HPDE6-E6E7 (cell line): ENCODE measurements around the gene GPC5.

Experiments used
- DNase-seq: peaks from one replicate; pipeline ENCODE4 v3.0.0; 2011; ENCODE audit warnings: missing footprints; ENCODE audit errors: extremely low spot score

The GPC5 gene

DNA sequence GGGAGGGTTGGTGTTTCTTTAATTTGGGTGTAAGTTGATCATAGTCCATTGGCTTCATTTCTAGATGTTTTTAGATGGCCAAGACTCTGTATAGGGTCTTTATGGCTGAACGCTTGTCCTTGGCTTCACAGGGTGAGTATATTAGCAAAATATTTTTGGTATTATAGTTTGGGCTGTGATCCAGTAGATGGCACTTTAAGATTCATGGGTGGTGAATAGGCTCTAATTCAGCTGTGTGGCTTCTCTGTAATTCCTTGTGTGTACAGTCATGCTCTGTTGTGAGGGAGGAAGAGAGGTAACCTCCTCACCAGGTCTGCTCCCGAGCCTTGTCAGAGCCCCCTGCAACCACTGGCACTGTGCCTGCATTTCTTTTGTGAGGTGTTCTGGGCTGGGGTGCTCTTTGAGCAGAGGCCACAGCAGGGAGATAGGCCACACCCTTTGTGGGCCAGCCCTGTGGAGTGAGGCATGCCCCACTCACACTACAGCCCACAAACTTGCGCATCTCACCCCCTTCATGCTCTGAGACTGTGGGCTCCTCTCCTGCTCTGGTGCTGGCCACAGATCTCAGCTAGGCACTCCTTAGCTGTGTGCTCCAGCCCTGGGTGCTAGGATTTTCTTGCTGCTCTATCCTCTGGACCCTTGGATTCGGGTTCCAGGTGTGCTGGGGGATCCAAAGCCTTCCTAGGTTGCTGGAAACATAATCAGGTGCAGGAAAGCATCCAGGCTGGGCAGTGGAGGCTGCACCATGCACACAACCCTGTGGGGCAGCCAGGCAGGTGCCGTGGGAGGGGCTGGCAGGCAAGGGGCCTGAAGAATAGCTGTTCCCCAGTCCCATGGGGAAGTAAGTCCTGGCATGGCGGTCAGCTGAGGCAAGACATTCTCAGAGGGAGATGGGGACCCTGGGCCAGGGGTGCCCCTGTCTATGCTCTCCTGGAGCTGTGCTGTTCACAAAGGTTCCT lies 193.9 kb downstream of the GPC5 start:
- no peak for DNase-seq

DNA sequence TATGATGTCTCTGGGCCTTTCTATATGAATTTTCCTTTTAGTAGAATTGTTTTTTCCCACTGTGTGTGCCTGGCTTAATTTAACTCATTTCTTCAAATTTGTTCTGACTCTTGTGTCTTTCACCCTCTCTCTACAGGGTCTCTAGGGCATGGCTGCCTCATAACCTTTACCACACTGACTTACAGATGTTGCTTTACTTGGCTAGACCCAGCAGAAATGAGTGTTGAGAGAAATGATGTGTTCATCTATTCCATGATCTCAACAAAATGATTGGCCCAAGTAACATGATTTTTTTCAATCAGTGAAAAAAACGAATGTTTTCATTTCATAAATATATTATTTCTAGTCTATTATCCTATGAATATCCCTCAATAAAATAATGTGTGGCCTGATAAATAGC lies 195.0 kb downstream of the GPC5 start:
- no peak for DNase-seq

DNA sequence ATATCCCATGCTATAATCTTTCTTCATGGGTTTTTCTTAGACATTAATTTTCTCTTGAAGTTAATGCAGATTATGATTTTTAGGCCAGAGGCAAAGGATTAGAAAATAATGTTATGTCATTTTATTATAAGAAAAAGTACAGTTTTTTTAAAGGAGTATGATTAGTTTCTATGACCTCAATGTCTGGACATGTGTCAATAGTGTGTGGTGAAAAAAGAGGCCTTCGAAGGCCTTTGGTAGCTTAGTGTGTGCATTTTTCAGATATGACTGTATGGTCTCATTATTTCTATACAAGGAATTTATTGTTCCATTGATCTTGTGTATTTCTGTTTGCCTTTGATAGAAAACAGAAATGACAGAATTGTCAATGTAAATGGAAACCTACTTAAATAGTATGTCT lies 195.6 kb downstream of the GPC5 start:
- no peak for DNase-seq

DNA sequence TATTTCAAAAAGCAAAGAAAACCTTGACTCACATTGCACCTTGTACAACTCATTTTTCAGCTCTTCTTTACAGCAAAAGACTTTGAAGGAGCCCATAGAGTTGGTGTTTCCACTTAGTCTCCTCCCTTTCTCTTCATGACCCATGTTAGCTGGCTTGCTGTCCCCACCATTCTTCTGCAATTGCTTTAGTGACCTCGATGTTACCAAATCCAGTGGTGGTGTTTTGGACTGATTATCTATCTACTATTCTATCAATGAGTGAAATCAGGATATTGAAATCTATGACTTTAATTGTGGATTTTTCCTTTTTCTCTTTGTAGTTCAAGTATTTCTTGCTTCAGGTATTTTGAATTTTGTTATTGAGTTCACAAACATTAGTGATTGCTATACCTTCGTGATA lies 197.3 kb downstream of the GPC5 start:
- no peak for DNase-seq

DNA sequence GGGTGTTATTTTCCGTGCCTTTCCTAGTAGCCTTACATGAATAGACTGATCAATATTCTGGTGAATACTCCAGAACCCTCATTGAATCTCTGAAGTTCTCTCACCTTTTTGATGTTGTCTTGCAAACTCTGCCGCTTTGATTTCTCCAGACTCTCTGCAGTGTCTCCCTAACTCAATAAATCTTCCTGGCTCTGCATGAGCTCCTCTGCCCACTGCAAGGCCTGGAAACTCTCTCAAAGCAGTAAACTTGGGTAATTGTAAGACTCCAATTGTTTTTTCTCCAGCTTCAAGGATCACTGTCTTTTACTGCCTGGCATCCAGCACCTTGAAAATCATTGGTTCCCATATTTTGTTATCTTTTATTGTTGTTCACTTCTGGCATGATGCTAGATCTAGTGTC lies 198.4 kb downstream of the GPC5 start:
- no peak for DNase-seq

DNA sequence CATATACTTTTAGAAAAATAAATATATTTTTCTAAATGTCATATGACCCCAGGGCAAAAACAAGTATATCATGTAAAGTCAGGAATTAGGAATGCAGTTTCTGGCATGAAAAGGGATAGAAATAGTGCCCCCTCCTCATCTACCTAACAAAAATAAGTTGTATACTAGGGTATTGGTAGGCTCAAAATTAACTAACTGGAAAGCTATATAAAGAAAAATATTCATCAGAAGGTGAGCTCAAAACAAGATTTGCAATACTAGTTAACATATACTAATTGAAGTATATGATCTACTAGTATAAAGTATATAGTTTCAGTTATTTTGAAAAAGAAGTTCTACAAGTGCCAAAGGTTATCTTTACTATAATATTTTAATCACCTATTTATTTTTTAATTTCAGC lies 200.2 kb downstream of the GPC5 start:
- DNase-seq: no peak

DNA sequence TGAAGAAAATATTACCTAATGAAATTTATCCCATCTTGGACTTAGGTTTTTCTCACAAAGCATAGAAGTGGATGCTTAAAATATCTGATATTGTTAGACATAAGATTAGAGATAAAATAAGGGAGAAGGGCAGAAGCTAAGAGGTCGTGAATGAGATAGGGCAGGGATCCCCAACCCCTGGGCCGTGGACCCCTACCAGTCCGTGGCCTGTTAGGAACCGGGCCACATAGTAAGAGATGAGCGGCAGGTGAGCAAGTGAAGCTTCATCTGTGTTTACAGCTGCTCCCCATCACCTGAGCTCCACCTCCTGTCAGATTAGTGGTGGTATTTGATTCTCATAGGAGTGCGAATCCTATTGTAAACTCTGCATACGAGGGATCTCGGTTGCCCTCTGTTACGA lies 202.9 kb downstream of the GPC5 start:
- DNase-seq: no peak

DNA sequence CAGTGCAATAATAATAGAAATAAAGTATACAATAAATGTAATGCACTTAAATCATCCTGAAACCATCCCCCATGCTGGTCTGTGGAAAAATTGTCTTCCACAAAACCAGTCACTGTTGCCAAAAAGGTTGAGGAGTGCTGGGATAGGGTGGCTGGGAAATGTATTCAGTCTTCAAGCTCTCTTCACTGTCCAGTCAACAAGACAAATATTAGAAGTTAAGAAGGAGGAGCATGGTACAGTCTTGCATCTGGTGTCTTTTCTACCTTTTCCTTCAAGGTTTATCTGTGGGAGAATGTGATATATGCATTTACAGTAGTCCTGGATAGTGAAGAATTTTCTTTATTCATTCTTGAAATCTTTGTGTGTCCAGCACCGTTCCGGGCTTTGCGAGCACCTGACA lies 203.4 kb downstream of the GPC5 start:
- no peak for DNase-seq

DNA sequence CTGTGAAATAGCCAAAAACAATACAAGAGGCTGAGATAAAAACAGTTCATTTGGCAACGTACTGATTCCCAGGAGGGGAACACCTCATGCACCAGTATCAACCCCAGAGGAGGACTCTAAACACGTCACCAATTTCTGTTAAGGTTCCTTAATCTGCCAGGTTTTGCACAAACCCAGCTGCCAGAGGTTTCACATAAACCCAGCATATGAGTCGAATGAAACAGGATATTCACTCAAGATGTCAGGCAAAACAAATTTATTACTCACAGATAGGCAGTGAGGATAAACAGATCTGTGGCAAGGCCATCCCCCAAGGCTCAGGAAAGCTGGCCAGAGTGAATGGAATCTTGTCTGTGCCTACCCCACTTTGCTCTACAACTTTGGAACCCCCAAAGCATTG lies 210.9 kb downstream of the GPC5 start:
- DNase-seq: no peak

DNA sequence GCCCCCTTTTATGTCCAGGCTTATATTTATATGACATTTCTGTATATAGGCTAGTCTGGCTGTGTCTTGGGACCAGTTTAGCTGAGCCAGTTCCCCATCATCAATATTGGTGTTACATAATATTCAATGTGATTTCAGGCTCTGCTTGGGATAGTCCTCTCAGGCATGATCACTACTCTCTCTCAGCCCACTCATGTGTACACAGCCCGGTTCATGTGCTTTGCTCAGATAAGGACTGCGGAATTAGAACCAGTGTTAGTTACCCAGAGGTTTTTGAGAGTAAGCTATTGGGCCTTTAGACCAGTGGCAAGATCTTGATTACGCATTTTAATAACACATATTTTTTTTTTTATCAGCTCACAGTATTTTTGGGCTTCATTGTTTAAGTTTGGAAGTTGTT lies 219.9 kb downstream of the GPC5 start:
- no peak for DNase-seq

DNA sequence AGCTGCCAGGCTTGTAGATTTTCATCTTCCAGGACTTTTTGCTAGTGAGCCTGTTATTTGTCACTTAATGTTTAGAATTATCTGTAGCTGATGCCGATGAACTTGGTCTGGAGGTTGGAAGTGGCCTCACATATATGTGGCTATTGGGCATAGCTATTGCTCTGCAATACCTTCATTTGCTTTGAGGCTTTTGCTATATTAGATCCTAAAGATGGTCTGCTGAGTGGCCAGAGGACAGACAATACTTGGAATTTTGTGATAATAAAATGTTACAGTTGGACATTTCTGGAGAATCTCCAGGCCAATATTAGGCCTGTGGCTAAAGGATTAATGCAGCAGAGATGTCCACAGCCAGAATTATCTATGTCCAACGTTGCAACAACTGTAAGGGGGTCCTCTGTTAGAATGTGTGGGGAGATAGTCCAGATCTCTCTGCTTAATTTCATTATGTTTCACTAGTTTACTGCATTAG lies 222.3 kb downstream of the GPC5 start:
- no peak for DNase-seq

DNA sequence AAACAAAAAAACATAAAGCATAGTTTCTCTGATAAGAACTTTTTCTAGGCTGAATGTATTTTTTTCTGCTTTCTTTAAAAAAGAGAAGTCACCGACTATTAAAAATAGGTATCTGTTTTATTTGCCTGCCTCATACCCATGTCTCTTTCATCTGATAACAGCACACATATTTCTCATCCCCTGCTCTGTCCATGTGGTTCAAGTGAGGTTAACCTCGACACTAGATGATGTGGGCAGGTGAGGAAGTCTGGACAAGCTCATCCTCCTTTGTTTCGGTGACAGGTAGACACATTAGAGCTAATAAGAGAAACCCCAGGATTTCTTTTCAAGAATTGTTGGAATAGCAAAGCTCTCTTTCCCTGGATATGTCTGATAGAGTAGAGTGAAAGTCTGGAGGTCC lies 222.7 kb downstream of the GPC5 start:
- DNase-seq: no peak

DNA sequence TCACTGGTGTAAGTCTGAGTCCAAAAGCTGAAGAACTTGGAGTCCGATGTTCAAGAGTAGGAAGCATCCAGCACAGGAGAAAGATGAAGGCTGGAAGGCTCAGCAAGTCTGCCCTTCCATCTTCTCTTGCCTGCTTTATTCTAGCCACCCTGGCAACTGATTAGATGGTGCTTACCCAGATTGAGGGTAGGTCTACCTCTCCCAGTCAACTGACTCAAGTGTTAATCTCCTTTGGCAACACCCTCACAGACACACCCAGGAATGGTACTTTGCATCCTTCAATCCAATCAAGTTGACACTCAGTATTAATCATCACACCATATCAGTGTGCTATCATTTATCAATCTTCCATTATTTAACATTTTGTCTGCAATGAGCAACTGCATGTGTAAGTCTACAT lies 223.5 kb downstream of the GPC5 start:
- no peak for DNase-seq

DNA sequence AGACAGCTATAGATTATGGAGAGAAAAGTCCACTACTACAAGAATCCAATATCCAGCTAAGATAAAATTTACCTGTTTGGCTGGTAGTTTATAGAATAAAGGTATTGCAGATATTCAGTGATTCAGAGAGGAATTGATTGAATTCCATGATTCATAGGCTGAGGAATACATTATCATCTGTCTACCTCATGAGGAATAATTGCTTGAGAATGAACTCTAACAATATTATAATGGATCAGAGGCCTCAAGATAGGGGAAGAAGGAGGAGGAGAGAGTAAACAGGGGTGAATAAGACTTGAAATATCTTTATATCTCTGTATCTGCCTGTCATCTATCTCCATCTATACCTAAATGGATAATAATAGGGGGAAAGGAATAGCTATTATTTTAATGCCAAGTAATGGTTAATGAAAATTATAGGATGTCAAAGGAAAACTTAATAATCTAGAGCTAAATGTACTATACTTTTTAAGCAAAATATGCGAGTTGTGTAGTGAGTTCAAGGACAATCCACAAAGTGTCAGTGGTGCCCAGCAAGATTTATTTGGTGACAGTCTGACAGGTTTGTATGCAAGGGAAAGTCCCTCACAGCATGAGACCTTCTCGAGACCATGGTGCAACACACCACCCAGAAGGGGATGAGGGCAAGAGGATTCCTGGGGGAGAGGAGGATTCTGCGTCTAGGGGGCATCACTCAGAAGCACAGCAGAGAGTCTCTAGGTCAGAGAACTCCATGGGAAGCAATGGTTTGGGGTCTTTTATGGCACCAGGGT lies 224.5 kb downstream of the GPC5 start:
- DNase-seq: no peak

DNA sequence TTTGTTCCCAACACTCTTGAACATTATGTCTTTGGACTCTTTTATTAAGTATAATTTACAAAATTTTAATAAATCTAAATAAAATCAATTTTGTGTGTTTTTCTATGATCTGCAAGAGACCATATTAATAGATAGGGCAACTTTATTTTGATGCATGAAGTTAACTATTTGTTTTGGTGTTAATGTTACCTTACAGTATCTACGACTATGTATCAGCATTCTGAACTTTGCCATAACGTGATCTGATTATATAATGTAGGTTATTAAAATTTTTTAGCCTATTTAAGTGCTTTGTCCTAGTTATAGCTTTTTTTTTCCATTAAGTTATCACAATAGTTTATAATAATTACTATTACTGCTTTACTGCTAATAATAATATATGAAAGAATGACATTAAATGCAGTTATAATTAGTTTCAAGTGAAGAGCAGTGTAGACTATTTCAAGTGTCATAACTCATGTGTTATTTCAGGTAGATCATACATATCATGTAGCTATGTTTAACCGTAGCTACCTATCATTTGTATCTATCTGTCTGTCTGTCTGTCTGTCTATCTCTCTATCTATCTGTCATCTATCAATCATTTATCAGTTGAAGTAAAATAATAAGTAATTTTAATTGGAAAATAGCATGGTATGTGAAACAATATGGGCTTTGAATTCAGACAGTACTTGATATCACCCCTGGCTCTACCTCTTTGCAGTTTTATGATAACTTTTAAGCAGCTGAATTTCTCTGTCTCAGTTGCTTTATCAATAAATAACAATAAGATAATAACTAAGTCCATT lies 229.7 kb downstream of the GPC5 start:
- no peak for DNase-seq

DNA sequence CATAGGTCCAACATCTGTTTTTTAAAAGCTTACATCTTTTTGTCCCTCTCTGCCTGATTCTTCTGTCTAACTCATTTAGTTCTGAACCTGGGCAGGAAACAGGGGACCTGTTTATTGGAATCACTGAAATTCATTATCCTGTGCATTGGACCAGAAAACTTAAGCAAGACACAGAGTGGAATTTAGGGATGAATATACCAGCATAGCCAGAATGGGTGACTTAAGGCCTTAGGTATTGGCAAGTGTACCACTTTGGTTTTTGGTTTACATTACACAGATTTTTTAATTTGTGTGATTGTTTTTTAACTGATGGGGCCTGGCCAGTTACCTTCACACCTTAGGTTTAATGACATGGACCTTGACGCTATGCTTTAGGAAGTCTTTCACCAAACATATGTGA lies 232.5 kb downstream of the GPC5 start:
- no peak for DNase-seq

DNA sequence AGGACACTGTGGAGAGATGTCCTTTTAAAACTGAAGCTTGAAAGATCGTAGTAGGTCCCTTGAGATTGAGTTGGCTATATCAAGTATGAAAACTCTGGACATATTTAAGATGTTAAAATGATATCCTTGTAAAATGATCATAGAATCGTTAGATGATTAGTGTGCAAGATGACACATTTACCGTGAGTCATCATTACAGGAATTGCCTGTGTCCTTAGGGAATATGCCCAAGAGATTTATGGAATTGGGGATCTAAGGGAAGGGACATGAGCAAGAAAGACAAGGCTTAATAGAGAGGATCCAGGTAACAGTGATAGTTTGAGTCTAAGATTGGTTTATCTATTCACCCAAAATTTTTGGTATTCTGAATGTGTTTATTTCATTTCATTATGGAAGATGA lies 233.7 kb downstream of the GPC5 start:
- no peak for DNase-seq

DNA sequence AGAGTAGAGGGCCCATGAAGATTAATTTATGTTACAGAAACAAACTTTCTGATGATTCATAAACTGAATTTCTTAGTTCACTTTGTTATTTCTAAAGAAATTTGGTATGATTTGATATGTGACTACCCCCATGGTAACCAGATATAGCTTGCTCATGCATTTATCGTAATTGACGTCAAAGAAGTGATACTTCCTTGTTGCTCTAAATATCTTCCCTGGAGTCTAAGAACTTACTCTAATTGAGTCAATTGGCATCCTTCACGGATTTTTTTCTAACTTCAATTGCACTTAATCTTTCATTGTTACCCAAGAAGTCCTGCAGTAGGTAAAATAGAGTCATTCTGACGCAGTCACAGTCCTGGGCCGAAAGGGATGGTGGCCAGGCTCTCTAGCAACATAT lies 240.9 kb downstream of the GPC5 start:
- DNase-seq: no peak

DNA sequence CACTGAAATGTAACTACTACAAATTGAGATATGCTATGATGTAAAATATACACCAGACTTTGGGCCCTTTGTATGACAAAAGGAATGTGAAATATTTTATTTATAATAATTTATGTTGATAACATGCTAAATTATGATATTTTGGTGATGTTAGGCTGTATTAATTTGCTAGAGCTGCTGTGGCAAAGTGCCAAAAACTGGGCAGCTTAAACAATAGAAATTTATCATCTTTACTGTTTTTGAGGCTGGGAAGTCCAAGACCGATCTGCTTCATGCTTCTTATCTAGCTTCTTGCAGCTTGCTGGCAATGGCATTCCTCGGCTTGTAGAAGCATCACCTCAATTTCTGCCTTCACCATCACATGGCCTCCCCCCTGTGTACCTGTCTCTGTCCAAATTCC lies 245.0 kb downstream of the GPC5 start:
- DNase-seq: no peak

DNA sequence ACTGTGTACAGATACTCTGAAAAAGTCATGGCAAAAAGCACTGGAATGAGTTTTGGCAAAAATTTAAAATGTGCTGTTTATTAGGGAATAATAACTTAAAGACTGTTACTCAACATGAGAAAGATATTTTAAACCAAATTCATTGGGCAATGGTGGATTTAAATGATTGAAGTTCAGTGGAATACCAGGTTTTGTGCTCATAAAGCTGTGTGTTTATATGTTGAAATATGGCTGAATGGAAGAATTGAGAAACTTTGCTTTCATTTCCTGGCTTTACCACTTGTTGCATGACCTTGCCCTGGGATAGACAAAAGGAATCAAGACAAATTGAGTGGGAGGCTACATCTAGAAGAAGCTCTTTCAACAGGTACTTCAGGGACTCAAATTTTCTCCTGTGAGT lies 246.4 kb downstream of the GPC5 start:
- DNase-seq: no peak

DNA sequence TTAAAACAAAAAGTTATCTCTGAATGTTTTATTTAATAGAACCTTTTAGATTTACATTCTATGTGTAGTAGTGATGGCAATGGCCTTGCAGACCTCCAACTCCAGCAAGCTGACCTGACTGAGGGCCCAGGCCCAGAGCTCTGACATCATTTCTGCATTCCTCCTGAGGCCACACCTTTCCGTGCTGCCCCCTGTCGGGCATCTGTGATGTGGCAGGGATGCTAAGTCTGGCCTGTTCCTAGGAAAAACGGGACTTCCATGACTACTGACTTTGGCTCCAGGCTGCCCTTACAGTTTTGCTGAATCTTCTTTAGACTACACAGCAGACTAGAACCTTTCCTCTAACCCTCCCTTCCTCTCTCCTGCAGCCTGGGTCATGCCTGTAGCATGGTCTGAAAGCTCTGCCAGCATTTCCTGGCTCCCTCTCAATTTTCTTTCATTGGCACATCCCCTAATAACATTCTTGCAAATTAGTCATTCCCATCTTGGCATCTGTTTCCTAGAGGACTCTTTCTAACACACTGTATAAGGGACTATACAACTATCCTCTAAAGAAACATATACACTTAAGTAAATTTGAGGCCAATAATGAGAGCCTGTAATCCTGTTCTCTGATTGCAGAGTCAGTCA lies 249.1 kb downstream of the GPC5 start:
- DNase-seq: no peak

DNA sequence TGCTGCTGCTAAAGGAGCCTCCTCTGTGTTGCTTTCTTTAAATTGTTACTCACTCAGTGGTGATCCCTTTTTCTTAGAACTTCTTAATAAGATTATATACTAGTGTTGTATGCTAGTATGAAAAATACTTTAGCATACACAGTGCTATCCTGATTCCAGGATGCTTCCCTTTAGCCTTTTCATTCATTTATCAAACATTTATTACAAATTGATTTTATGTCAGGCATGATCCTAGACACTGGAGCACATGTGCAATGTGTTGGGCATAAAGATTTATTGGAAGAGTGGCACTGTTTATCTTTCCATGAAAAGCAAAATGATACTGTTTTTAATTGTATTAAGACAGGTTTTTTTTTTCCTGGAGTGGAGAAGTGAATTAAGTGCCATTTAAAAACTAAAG lies 249.6 kb downstream of the GPC5 start:
- no peak for DNase-seq
